HG02852 (cell line): ENCODE measurements around the gene NBPF26.
"Not testable (repeated sequence)": the region's sequence is repeated elsewhere in the genome, so short reads cannot be mapped to it uniquely, and the experiment has no call there.

Experiments
- ATAC-seq: cut with Tn5 transposase; IDR thresholded peaks from one replicate; pipeline ENCODE4 v1.9.1; 2021; ENCODE audit warnings: mild to moderate bottlenecking, moderate library complexity; ENCODE audit not compliant: unreplicated experiment

NBPF26 gene

DNA sequence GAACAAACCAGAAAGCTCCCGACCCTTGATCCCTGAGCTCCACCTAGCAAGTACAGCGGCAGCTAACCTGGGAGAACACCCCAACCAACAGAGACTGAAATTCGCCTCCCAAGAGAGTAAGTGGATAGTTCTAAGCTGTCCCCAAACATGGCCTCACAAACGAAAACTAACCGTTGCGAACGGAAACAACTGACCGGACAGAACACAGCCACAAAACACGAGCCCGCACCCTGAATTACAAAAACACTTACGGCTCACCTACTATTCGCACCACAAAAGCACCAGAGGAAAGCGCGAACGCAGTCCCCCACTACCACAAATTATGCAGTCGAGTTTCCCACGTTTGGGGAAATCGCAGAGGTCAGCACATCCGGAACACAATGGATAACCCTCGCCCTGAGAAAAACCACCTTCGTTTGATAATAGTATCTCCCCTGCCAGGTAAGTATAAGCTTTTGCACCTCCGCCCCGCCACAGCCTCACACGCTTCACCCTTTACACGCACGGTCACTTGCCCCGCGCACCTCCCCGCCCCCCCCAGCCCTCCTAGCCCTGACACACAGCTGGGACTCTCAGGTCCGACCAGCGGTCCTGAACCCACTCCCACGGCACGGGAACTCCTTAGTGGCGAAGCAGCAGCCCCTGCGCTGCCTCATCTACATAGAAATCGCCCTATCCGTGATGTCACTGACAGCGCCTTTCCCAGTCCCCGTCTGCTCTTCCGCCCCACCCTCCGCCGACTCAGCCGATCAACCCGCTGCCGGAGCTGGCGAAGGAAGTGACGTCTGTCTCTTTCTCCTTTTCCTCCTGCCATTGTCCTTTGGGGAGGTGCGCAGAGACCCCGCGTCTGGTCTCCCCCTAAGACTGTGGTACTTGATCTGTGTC, 127.0 kb downstream of the NBPF26 start:
- ATAC-seq: peak; percentile 88

DNA sequence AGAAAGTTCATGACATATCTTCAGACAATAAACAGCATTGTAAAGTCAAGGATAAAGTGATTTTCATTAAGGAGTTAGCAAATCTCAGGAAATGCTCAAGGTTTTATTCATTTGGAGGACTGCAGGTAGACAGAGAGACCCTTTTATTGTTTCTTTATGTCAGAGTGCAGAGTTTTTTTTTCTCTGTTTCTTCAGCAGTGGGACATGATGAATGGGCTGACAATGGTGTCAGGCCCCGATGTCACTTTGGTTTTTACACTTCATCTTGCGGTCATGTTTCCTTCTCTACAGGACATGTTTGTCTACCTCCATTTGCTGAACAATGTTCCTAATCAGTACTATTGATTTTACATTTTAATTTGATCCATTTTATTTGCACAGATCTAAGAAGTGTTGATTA, 134.4 kb downstream of the NBPF26 start:
- ATAC-seq: not testable (repeated sequence)

DNA sequence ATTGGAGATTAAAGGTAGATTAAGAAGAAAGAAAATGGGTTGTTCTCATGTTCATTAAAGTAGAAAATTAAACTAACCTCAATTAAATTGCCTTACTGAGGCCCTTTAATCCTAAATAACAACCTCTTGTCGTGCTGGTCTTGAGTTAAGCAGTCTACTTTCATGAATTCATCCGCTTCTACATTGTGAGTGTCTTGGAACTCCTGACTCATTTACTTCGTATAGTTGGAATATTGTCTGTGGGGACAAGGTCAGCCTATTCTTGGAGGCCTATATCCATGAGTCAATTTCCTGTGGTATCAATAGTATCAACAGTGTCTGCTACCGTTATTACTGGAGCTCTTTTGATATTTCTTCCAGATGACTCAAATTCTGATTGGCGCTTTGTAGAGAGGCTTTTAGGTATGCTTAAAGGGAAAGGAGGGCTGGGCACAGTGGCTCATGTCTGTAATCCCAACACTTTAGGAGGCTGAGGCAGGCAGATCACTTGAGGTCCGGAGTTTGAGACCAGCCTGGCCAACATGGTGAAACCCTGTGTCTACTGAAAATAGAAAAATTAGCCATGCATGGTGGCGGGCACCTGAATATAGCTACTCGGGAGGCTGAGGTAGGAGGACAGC, 136.0 kb downstream of the NBPF26 start:
- not testable (repeated sequence) for ATAC-seq

DNA sequence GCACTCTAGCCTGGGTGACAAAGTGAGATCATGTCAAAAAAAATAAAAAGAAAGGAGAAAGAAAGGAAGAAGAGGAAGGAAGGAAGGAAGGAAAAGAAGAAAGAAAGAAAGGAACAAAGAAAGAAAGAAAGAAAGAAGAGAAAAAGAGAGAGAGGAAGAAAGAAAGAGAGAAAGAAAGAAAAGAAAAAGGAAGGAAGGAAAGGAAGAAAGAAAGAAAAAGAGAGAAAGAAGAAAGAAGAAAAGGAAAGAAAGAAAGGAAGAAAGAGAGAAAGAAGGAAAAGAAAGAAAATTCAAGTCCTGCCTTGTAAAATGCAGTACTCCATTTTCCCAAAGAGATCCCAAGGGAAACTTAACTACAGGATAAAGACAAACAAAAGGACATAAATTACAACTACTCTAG, 154.5 kb downstream of the NBPF26 start:
- not testable (repeated sequence) for ATAC-seq

DNA sequence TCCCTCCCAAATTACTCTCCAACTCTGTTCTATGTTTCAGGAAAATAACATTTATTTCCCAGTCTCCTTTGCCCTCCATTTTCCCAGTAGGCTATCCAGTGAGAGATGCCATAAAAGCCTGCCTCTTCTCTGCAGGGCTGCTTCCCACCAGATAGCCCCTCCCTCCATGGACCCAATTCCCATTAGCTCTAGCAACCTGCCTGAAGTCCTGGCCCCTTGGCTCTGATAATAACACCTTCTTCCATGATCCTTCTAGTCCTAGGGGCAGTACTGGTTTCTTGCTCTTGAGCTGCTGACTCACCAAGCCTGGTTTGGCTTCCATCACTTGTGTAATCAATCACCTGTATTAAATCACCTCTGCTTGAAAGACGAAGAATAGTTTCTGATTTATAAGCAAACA, 156.3 kb downstream of the NBPF26 start:
- ATAC-seq: not testable (repeated sequence)

DNA sequence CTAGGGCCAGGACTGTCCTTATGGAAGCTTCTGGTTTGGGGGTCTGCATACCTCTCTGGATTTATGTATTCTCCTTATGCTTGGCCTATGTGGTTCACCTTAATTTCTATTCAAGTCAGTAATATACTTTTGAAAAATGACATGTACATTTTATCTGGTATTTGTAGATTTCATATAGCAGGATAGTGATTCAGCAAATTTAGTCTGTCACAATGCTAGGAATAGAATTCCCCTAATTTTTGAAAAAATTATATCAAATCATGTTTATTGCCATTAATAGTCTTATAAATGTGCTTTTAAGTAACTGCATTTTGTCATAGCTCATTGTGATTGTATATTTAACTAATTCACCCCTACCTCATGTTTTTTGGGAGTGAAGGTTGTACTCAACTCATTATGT, 158.2 kb downstream of the NBPF26 start:
- ATAC-seq: not testable (repeated sequence)
